Astrocyte of the spinal cord (primary cell): ENCODE data around the gene CXCR6.

Experiments
- DNase-seq: peaks from one replicate; pipeline ENCODE4 v3.0.0; 2011; ENCODE audit warnings: low read depth, low spot score
- H3K4me3 ChIP-seq: 2 replicates; pipeline ENCODE4 v1.5.1; 2011; ENCODE audit warnings: low read depth, mild to moderate bottlenecking, low read length, moderate library complexity
- CTCF ChIP-seq: IDR thresholded peaks from 2 replicates; pipeline ENCODE4 v1.5.1; 2012; ENCODE audit warnings: low read depth, mild to moderate bottlenecking, low read length, inconsistent platforms
- in situ Hi-C: cut with HindIII; loops from 2 replicates; pipeline ENCODE4 v1.10.0; 2017; ENCODE audit warnings: low sequenced_read_pairs

Gene CXCR6

GRCh38 chr3:45922039-45922326 is 21.3 kb upstream of the CXCR6 start:
- no peak overlapping the region for H3K4me3 ChIP-seq
- in situ Hi-C loops = no loop called here
- DNase-seq = no peak
- no peak for TF ChIP-seq CTCF

GRCh38 chr3:45922950-45923590 is 20.2 kb upstream of the CXCR6 start:
- H3K4me3 ChIP-seq = no peak overlapping the region
- DNase-seq = no peak
- no peak for TF ChIP-seq CTCF
- in situ Hi-C loops = no loop called here

- peak; percentile 35 for DNase-seq
Observed at GRCh38 chr3:45923755-45924154, 19.5 kb upstream of the CXCR6 start.

GRCh38 chr3:45927881-45928280 is 15.4 kb upstream of the CXCR6 start:
- in situ Hi-C loops = no loop called here
- H3K4me3 ChIP-seq = no peak overlapping the region
- no peak for TF ChIP-seq CTCF
- peak; percentile 50 for DNase-seq

More at GRCh38 chr3:45923755-45924154, 19.5 kb upstream of the CXCR6 start:
- H3K4me3 ChIP-seq = no peak overlapping the region
- in situ Hi-C loops = no loop called here
- no peak for TF ChIP-seq CTCF

GRCh38 chr3:45929042-45929679 is 14.1 kb upstream of the CXCR6 start:
- in situ Hi-C loops = no loop called here
- no peak overlapping the region for H3K4me3 ChIP-seq
- DNase-seq = no peak
- peak; percentile 87 for TF ChIP-seq CTCF

GRCh38 chr3:45931496-45931895 is 11.8 kb upstream of the CXCR6 start:
- DNase-seq = no peak
- no peak for TF ChIP-seq CTCF
- no peak overlapping the region for H3K4me3 ChIP-seq
- in situ Hi-C loops = no loop called here
